ENCODE data around the gene PTX3.

PTX3 gene

DNA sequence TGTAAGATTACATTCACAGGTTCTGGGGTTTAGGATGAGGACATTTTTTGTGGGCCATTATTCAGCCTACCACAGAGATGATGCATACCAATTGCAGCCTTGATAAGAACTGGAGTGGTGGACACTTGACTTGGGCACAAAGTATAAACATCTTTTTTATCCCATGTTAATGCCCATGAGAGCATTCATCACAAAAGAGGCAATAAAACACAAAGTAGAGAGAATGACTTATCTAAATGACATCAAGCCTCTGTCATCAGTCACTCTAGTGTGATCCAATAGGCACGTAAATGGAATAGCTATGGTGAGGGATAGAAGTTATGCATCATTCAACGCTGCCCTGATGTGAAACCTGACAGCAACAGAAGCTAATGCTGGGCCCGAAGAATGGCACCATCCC is 40.8 kb downstream of the PTX3 start:
- DNase-seq, result no peak

DNA sequence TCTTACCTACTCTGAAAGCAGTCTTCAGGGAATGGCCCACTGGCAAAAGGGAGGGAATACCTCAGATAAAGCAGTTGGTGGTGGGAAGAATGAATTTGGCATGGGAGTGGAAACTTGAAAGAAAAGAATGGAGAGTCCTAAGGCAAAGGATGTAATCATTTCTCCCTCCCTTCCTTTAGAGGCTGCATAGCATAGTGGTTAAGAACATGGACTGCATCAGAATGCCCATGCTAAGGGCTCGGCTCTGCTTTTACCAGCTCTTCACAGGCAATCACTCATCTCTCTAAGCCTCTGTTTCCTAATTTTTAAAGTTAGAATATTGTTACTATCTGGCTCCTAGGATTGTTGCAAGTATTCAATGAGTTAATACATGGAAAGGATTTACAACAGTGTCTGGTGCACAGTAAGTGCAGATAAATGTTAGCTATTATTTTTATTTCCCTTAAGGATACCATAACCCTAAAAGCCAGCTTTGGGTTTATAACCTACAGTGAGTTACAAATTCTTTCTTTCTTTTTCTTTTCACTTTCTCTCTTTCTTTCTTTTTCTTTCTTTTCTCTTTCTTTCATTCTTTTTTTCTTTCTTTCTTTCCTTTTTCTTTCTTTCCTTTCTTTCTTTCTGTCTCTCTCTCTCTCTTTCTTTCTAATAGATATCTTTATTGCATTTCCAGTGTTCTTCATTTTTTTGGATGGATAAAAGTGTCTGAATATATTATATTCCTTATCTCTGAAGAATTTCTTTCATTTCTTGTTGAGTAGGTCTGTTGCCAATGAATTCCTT is 43.0 kb downstream of the PTX3 start:
- DNase-seq, result no peak

DNA sequence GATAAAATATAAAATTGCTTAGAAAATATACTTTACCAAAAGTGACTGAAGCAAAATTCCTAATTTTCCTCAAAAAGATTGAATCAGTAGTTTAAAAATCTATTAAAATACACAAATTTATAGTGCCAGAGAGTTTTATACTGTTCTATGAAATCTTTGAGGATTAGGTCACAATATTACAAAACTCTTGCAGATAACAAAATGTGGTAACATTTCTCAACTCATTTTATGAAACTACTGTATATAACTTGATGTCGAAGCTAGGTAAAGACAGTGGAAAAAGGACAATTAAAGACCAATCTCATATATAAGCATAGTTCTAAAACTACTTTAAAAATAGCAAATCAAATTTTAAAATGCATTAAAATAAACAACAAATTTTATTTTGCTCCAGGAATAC is 50.7 kb downstream of the PTX3 start:
- DNase-seq, result no peak

DNA sequence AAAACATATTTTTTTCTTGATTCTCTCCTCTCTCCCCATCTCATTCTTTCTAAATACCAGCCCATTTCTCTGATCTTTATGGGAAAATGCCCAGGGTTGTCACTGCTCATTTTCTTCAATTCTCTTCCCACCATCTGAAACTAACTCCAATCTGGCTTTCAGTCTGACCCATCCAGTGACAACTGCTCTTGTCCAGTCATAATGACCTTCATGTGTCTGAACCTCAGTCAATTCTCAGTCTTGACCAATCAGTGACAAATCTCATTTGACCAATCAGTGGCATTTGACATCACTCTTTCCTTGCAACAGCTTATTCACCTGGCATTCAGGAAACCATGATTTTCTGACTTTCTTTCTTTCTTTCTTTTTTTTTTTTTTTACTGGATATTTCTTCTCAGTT is 51.5 kb downstream of the PTX3 start:
- no peak for DNase-seq

DNA sequence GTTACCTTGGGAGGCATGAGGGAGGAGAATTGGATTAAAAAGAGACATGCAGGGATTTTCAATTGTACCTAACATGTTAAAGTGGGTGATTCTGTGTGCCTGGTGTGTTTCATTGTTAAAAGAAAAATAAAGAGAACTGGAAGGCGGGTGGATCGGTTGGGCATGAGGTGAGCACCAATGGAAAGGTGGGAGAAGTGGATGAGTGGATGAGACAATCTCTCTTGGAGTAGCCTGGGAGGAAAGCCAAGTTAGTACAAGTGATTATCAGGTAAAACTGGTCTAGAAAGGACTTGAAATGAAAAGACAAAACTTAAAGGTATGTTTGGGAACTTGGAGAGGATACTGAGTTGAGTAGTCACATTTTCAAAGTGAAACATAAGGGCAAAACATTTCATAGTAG is 54.5 kb downstream of the PTX3 start:
- DNase-seq, result no peak

Measured in fibroblast of skin of scalp (primary cell).